ENCODE measurements around the gene TRAPPC3. TPM values are rescaled to one million over a fixed set of nuclear protein-coding genes. Genes with fewer than 3 reads are reported as not detected.

TRAPPC3 gene
- total and polyA plus RNA-seq, 9 of the 15 experiments (the other 6 are each of a cell fraction or from before 2014, with no cell fraction given) = 20.6 to 141 (median 112) TPM

DNA sequence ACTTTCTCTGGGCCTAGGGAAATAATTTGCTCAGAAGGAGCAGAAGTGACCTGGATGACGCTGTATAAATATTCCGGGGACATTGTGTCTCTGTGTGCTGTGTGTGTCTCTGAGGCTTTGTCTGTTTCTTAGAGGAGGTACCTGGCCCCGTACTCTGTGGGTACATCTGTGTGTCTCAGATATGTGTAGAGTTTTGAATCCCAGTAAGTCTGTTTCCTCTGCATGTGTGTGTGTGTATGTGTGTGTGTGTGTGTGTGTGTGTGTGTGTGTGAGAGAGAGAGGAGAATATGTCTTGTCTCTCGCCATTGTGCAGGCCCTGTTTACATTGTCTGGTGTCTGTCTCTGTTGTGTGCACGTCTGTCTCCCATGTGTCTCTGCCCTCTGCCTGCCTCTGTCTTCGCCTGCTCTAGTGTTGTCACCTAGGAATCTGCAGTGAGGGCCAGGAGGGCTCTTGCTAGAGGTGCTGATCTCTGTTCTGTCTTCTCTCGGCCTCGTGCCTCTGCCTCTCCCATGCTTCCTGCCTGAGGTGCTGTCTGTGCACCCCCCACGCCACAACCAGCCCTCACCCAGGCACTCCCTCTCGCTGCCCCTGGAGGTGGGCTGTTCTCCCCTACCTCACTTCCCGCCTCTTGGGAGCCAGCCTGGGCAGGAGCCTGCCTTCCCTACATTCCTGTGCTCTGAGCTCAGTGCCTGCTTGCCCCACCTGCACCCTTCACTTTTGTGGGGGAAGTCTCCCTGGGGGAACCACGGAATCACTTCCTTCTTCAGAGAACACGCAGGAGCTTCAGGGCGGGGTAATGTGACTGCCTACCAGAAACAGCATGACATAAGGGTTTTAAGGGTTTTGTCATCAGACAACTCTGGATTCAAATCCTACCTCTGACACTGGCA lies 12.6 kb upstream of the TRAPPC3 start (continued):
- TF ChIP-seq, protein P1, sequence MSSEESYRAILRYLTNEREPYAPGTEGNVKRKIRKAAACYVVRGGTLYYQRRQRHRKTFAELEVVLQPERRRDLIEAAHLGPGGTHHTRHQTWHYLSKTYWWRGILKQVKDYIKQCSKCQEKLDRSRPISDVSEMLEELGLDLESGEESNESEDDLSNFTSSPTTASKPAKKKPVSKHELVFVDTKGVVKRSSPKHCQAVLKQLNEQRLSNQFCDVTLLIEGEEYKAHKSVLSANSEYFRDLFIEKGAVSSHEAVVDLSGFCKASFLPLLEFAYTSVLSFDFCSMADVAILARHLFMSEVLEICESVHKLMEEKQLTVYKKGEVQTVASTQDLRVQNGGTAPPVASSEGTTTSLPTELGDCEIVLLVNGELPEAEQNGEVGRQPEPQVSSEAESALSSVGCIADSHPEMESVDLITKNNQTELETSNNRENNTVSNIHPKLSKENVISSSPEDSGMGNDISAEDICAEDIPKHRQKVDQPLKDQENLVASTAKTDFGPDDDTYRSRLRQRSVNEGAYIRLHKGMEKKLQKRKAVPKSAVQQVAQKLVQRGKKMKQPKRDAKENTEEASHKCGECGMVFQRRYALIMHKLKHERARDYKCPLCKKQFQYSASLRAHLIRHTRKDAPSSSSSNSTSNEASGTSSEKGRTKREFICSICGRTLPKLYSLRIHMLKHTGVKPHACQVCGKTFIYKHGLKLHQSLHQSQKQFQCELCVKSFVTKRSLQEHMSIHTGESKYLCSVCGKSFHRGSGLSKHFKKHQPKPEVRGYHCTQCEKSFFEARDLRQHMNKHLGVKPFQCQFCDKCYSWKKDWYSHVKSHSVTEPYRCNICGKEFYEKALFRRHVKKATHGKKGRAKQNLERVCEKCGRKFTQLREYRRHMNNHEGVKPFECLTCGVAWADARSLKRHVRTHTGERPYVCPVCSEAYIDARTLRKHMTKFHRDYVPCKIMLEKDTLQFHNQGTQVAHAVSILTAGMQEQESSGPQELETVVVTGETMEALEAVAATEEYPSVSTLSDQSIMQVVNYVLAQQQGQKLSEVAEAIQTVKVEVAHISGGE (CRISPR knock-in tag; IDR thresholded peaks at IDR 0.05) = 0 out of 6 replicates have a peak, but pooled peaks of 1 of the 3 experiments have one; percentile 7
- TF ChIP-seq ZNF165 (CRISPR knock-in tag; IDR thresholded peaks at IDR 0.05; ENCODE audit: borderline replicate concordance) (no peak), E2F3 (CRISPR knock-in tag; IDR thresholded peaks at IDR 0.05) (0 out of 2 replicates have a peak, but pooled peaks have one; percentile 26), HDAC3 (IDR thresholded peaks at IDR 0.05; ENCODE audit: borderline replicate concordance, partially characterized antibody) (no peak), DPF2 (IDR thresholded peaks at IDR 0.05) (peak; percentile 32; the same call in 1 of the 2 replicates), NR2C2 (CRISPR knock-in tag; IDR thresholded peaks at IDR 0.05) (0 out of 2 replicates have a peak, but pooled peaks have one; percentile 27), NR2C2 (tag; IDR thresholded peaks at IDR 0.05) (no peak), KAT8 (IDR thresholded peaks at IDR 0.05; ENCODE audit: low read depth) (no peak)
- TF ChIP-seq, protein P2, sequence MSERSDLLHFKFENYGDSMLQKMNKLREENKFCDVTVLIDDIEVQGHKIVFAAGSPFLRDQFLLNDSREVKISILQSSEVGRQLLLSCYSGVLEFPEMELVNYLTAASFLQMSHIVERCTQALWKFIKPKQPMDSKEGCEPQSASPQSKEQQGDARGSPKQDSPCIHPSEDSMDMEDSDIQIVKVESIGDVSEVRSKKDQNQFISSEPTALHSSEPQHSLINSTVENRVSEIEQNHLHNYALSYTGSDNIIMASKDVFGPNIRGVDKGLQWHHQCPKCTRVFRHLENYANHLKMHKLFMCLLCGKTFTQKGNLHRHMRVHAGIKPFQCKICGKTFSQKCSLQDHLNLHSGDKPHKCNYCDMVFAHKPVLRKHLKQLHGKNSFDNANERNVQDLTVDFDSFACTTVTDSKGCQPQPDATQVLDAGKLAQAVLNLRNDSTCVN (CRISPR knock-in tag; IDR thresholded peaks at IDR 0.05) = peak; percentile 95
- TF ChIP-seq, protein P3, sequence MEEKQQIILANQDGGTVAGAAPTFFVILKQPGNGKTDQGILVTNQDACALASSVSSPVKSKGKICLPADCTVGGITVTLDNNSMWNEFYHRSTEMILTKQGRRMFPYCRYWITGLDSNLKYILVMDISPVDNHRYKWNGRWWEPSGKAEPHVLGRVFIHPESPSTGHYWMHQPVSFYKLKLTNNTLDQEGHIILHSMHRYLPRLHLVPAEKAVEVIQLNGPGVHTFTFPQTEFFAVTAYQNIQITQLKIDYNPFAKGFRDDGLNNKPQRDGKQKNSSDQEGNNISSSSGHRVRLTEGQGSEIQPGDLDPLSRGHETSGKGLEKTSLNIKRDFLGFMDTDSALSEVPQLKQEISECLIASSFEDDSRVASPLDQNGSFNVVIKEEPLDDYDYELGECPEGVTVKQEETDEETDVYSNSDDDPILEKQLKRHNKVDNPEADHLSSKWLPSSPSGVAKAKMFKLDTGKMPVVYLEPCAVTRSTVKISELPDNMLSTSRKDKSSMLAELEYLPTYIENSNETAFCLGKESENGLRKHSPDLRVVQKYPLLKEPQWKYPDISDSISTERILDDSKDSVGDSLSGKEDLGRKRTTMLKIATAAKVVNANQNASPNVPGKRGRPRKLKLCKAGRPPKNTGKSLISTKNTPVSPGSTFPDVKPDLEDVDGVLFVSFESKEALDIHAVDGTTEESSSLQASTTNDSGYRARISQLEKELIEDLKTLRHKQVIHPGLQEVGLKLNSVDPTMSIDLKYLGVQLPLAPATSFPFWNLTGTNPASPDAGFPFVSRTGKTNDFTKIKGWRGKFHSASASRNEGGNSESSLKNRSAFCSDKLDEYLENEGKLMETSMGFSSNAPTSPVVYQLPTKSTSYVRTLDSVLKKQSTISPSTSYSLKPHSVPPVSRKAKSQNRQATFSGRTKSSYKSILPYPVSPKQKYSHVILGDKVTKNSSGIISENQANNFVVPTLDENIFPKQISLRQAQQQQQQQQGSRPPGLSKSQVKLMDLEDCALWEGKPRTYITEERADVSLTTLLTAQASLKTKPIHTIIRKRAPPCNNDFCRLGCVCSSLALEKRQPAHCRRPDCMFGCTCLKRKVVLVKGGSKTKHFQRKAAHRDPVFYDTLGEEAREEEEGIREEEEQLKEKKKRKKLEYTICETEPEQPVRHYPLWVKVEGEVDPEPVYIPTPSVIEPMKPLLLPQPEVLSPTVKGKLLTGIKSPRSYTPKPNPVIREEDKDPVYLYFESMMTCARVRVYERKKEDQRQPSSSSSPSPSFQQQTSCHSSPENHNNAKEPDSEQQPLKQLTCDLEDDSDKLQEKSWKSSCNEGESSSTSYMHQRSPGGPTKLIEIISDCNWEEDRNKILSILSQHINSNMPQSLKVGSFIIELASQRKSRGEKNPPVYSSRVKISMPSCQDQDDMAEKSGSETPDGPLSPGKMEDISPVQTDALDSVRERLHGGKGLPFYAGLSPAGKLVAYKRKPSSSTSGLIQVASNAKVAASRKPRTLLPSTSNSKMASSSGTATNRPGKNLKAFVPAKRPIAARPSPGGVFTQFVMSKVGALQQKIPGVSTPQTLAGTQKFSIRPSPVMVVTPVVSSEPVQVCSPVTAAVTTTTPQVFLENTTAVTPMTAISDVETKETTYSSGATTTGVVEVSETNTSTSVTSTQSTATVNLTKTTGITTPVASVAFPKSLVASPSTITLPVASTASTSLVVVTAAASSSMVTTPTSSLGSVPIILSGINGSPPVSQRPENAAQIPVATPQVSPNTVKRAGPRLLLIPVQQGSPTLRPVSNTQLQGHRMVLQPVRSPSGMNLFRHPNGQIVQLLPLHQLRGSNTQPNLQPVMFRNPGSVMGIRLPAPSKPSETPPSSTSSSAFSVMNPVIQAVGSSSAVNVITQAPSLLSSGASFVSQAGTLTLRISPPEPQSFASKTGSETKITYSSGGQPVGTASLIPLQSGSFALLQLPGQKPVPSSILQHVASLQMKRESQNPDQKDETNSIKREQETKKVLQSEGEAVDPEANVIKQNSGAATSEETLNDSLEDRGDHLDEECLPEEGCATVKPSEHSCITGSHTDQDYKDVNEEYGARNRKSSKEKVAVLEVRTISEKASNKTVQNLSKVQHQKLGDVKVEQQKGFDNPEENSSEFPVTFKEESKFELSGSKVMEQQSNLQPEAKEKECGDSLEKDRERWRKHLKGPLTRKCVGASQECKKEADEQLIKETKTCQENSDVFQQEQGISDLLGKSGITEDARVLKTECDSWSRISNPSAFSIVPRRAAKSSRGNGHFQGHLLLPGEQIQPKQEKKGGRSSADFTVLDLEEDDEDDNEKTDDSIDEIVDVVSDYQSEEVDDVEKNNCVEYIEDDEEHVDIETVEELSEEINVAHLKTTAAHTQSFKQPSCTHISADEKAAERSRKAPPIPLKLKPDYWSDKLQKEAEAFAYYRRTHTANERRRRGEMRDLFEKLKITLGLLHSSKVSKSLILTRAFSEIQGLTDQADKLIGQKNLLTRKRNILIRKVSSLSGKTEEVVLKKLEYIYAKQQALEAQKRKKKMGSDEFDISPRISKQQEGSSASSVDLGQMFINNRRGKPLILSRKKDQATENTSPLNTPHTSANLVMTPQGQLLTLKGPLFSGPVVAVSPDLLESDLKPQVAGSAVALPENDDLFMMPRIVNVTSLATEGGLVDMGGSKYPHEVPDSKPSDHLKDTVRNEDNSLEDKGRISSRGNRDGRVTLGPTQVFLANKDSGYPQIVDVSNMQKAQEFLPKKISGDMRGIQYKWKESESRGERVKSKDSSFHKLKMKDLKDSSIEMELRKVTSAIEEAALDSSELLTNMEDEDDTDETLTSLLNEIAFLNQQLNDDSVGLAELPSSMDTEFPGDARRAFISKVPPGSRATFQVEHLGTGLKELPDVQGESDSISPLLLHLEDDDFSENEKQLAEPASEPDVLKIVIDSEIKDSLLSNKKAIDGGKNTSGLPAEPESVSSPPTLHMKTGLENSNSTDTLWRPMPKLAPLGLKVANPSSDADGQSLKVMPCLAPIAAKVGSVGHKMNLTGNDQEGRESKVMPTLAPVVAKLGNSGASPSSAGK (IDR thresholded peaks at IDR 0.05) = peak; percentile 66

Data from K562 (cell line).